NCI-H1417 (cell line): ENCODE measurements around the gene LSS.
A peak's percentile ranks its signal among the peaks of the same experiment; 100 is the strongest.
"Not testable (repeated sequence)": the region's sequence is repeated elsewhere in the genome, so short reads cannot be mapped to it uniquely, and the experiment has no call there.

ENCODE experiments used
- DNase-seq, 3 experiments: peaks; one replicate each; lab custom pipeline; 2025; lab: John Stamatoyannopoulos, UW

LSS gene

DNA sequence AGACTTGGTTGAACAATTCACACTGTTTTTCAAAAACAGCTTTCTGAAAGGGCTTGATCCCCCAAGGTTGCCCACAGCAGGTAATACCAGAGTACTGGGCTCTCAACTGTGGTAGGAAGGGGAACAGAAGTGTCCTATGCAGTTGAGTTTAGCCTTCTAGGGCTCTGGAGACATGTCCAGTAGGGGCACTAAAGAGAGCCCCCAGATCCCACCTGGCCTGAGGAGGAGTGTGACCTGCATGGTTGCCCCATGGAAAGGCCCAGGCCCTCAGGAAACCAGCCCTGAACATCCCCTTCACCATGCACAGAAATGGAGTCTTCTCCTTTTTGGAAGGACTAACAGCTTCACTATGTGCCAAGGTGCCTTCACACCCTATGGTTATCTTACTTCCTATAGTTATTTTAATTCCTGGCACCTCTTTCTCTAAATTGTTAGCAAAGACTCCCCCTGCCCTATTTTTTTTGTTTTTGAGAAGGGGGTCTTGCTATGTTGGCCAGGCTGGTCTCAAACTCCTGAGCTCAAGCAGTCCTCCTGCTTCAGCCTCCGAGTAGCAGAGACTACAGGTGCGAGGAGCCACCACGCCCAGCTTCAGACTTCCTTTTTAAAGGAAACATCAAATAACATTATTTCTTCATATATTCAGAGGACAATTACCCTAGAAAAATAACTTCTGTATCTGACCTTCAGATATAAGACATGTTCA is 16.8 kb upstream of the LSS start:
- DNase-seq = no peak

DNA sequence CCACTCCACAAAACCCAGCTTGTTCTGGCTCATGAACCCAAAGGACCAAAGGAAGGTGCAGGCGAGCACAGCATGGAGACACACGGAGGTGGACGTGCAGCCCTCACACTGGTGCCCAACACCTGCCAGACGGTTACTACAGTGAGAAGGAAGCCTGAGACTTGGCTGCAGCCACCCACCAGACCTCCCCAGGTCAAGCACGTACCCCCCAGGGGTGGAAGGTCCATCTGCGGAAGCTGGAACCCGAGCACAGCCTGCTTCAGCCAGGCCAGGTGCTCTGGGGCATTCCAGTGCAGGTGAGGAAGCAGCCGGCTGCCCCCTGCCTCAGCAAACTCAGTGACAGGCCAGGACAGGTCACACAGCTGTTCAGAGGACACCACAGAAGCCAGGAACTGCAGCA is 16.0 kb upstream of the LSS start:
- no peak for DNase-seq

DNA sequence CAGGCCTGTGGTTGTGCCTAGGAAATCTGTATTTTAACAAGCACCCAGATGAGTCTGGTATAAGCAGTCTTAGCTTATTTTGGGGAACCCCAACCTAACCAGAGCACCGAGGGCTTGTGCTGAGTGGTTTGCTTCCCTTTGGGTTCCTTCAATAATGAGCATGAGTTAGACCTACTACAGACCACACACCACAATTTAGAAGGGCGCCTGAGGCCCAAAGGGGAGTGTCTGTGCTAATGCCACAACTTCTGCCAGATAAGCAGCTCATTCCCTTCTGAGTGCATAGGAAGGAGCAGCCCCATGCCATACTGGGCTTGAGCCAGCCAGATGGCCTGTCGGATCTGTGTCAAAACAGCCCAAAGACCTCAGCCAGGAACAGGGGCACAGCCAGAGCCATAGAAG is 15.4 kb upstream of the LSS start:
- no peak for DNase-seq

DNA sequence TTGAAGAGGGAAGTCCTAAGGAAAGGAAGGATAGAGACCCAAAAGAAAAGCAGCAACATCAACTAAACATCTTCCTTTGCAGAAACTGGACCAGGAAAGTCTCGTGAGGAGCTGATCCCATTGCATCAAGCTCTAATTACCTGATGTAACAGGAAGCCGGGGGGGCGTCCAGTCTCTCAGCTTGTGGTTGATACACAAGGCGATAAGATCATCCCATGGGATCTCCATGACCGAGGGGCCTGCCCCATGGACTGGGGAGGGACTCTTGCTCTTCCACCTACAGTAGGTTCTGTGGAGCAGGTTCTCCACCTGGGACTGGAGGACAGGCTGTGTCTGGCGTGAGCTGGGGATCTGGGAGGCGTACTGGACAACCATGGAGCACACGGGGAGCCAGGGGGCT is 14.8 kb upstream of the LSS start:
- no peak for DNase-seq

DNA sequence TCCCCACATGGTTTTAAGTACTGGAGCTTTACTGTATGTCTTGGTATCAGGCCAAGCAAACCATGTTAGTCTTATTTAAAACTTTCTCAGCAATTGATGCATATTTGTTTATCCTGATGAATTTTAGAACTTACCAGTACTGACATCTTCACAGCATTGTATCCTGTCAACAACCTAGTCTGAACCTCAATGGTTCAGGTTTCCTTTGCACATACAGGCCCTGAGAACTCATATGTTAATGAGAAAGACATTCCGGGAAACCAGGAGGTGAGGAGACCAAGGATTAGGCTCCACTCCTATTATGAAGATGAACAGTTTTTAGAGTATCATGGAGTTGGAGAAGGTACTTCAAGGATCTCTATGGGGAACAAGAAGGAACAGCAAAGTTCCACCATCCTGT is 13.0 kb upstream of the LSS start:
- not testable (repeated sequence) for DNase-seq

GRCh38 chr21:46239817-46240325 is 11.3 kb upstream of the LSS start:
- DNase-seq = no peak

- DNase-seq = no peak
These were observed 8.9 kb upstream of the LSS start for GRCh38 chr21:46237474-46237873.

DNA sequence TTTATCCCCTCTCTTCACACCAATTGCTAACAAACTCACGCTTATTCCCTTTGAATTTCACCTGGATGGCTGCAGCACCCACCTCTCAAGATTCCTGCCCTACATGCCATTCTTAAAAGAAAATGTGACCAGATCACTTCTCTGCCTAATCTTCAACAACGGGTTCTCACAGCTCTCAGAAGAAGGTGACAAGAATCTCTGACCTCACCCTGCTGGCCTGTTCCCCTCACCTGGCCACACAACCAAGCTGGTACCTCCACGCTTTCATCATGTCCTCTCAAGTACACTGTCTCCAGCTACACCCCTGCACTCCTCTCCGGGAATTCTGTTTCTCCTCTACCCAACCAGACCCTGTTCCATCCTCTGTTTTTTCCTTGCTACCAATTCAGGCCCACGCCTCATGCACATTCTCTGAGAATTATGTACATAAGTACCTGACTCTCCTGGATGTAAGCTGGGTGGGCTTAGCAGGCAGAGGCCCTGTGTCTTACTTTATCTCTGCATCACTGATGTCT is 5.9 kb upstream of the LSS start:
- DNase-seq = no peak

- DNase-seq = no peak
These were observed 1.3 kb upstream of the LSS start for GRCh38 chr21:46229923-46230260.

DNA sequence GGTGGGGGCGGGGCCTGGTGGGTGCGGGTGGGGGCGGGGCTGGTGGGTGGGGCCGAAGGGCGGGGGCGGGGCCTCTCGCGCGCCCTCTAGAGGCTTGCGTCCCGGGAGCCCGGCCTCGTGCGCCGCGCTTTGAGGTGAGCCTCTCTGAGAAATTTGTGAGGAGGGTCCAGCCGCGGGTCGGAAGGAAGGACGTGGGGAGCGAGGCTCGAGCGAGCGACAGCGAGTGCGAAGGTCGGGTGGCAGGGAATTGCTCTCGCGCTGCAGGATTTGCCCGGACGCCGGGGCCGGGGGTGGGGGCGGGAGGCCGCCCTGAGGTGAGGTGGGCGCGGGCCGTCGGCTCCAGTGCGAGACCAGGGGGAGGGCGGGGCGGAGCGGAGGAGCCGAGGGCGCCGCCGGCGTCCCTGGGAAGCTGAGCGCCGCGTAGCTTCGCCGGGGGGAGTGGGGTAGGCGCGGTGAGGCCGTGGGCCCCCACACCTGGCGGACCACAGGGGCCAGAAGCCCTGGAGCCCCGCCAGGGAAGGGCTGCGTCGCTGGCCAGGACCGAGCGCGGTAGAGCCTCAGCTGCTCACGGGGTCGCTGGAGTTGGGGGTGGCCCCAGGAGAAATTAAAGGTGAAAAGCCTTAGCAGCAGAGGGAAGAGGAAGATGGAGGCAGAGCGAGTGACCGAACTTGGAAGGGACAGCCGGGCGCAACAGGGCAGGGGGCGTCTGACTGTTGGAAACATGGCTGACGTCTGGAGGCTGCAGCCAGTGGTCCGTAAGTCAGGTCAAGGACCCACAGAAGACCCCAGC is 754 bp upstream of the LSS start:
- peak; percentile 69 to 94 (median 92) for DNase-seq

- DNase-seq = peak in 2 of 3 experiments; percentile 33 to 59
These were observed 696 bp downstream of the LSS start for GRCh38 chr21:46227811-46228344.

DNA sequence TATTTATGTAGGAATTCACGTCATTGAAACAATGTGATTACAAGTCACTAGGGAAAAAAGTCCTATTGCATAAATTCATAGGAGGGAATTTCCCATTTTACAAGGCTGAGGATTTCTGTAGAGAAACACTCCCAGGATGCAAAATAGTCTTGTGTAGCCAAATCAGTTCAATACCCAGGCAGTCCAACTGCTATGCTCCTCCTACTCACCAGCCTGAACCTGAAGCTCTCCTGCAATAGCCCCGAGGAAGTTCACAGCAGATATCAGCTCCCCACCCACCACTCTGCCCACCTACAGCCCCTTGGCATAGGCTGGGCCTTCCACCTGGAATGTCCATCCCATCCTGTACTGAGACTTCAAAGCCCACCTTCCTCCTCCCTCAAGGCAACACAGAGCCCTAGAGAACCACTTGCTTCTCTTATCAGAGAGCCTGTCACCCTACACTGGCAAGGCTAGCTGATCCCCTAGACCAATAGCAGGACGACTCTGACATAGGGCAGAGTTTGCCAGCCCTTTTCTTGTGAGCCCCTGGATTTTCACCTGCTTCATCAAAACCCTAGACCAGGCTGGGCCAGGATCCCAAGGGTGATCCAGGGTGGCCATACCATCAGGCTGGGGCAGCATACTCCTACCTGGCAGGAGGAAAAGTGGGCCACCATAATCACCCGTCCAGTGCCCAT is 1.5 kb downstream of the LSS start:
- DNase-seq = no peak

DNA sequence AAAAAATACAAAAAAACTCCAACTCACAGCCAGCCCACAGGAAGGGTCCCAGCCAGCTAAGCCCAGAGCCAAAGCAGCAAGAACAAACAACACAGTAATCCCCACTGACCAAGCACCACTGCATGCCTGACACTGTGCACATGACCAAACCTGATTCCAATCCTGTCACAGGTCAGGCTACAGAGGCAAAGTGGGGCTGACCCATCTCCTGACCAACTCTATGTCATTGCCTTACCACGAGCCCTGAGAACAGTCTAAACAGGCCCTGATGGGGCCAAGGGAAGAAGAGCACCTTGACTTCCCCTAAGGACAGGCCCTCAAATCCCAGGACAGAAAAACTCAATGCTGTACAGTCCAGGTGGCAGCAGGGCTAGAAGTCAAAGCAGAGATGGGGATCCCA is 2.4 kb downstream of the LSS start:
- no peak for DNase-seq

- not testable (repeated sequence) for DNase-seq
These were observed 4.9 kb downstream of the LSS start for GRCh38 chr21:46223661-46224060.

DNA sequence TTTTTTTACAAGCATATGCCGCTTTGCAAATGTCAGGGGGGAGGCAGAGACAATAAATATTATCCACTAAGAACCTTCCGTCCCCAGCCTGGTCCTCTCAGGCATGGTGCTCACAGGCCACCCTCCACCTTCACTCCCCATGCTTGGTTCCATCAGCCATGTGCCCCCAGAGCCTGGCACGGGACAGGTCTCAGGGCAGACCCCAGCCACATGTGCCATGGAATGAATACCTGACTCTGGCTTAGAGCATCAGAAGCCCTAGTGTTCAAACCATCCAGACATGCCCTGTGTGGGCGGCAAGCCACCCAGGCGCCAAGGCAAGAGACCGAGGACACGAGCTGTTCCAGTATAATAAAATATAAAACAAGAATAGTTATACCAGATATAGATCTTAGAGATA is 5.4 kb downstream of the LSS start:
- DNase-seq = no peak

DNA sequence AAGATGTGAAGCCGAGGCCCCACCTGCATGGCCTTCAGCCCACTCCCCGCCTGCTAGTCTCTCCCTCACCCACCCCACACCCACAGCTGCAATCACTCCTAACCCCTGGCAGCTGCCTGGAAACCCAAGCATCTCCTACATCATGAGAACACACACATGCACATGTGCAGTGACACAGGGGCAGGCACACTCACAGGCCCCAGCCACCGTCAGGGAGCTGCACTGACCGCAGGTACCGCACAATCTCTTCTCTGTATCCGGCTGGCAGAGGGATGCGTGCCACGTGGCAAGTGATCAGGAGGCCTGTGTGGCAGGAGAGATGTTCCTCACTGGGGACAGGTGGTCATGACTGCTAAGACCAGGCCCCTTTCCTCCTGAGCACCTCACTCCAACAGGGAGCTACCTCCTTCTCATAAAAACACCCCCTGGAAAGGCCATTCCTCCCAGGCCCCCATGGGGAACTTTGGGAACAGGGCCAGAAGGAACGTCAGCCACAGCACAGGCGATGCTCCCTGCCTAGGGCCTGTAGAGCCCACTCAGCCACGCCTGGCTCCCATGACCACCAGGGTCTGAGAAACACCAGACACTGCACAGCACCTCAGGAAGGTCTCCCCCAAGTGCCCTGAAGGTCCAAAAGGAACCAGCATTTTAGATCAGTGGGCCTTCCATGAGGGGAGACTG is 6.0 kb downstream of the LSS start:
- no peak for DNase-seq

- no peak for DNase-seq
These were observed 6.7 kb downstream of the LSS start for GRCh38 chr21:46221664-46222435.

DNA sequence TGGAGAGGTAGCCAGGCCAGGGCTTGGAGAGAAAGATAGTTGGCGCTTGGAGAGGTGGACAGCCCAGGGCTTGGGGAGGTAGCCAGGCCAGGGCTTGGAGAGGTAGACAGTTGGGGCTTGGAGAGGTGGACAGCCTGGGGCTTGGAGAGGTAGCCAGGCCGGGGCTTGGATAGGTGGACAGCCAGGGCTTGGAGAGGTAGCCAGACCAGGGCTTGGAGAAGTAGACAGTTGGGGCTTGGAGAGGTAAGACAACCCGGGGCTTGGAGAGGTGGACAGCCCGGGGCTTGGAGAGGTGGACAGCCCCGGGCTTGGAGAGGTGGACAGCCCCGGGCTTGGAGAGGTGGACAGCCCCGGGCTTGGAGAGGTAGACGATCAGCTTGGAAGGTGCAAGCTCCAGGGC is 7.7 kb downstream of the LSS start:
- DNase-seq = no peak

DNA sequence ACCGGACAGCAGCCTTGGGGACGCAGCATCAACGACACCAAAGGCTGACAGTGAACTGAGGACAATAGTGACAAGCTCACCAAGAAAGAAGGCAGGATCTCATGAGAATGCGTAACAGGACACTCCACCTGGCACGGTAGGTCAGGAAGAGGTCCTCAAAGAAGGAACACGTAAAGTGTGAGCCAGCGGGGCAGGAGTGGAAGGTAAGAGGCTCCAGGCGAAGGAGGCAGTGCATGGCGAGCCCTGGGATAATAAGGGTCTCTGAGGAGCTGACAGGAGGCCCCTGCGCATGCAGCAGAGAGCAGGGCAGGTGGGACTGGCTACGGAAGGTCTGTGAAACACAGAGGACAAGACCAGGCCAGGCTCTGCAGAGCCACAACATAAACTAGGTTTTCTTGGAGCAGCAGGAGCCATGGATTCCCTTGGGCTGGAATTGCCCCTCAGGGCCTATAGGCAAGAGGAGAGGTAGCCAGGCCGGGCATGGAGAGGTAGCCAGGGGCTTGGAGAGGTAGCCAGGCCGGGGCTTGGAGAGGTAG is 8.2 kb downstream of the LSS start:
- DNase-seq = no peak

DNA sequence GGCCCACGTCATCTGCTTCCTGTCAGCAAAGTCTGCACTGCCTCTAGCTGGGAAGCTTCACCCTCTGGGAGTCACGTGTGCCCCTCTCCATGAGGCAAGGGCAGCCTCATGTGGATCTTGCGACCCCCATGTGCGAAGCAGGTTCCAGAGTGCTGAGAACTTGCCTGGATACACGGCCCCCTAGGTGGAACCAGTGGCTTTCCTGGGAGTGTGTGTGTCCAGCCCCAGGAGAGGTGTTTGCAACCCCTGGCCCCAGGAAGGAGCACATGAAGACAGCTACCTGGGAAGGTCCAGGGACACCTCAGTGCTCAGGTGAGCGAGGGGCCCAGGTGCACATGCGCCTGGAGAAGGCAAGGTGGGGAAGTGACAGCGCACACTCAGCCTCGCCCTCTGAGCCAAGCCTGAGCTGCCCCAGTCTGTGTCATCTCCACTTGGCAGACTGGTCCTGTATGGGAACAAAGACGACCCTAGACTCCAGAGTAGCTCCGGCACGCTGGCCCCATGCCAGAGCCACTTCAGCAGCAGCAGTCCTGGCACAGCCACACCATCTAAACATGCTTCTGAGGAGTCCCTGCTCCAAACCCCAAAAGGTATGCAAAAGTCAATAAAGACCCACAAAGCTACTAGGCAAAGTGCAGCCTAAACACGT is 8.9 kb downstream of the LSS start:
- peak in 1 of 3 experiments; percentile 45 for DNase-seq
